GM12875 (cell line): ENCODE measurements around the gene NDUFB11.

ENCODE experiments used
- H3K4me3 ChIP-seq: one replicate; pipeline ENCODE4 v1.5.1; 2011; ENCODE audit warnings: low read depth, low read length, control low read depth
- CTCF ChIP-seq: IDR thresholded peaks from 2 replicates; pipeline ENCODE4 v1.5.1; 2011; ENCODE audit warnings: low read depth, mild to moderate bottlenecking, control low read depth, inconsistent platforms, low read length, moderate library complexity, borderline replicate concordance; ENCODE audit not compliant: insufficient read depth

Gene NDUFB11

GRCh38 chrX:47144626-47145394, at the start of gene NDUFB11, which contains the start of gene RBM10:
NDUFB11 (minus strand) TSS chrX:47144702; CDS start chrX:47144679, 23 bp downstream.
RBM10 (plus strand) TSS chrX:47145221; CDS start chrX:47147482, 2,261 bp downstream.
- TF ChIP-seq CTCF, result peak; percentile 67
- H3K4me3 ChIP-seq, result peak within 1 kb of the TSS; percentile 82

- H3K4me3 ChIP-seq, result peak within 1 kb of the TSS; percentile 78
- peak; percentile 64 for TF ChIP-seq CTCF
Observed at GRCh38 chrX:47193475-47194193, 49.1 kb upstream of the NDUFB11 start, which contains the start of gene UBA1. UBA1 (plus strand) TSS chrX:47193829; CDS start chrX:47198803, 4,974 bp downstream.

- peak overlapping the region; percentile 63 for H3K4me3 ChIP-seq
- TF ChIP-seq CTCF, result no peak
Observed at GRCh38 chrX:47191806-47192401, 47.4 kb upstream of the NDUFB11 start.

DNA sequence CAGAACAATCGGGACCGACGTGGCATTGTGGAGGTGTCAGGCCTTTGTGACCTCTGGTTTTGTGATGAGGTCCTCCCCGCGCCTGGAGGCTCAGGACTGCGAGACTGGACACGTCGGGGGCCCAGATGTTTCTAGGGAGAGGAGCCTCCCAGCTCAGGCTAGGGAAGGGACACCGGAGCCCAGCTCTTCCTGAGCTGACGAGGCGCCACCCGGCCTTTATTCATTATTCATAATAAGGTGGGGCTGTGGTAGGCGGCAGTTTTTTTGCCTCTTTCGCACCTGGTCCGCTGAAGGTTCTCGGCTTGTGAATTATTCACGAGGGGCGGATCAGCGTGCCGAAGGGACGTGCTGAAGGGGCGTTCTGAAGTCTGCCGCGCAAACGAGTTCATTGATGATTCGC, 46.8 kb upstream of the NDUFB11 start:
- no peak for TF ChIP-seq CTCF
- H3K4me3 ChIP-seq, result peak overlapping the region; percentile 63

GRCh38 chrX:47190445-47191269, 46.2 kb upstream of the NDUFB11 start:
- no peak for TF ChIP-seq CTCF
- H3K4me3 ChIP-seq, result peak overlapping the region; percentile 63

- TF ChIP-seq CTCF, result no peak
Observed at GRCh38 chrX:47189906-47190305, 45.4 kb upstream of the NDUFB11 start.

More at GRCh38 chrX:47189906-47190305, 45.4 kb upstream of the NDUFB11 start:
- no peak overlapping the region for H3K4me3 ChIP-seq
